Measurements from ENCODE around the gene ZBTB7C. TPM values are rescaled to one million over a fixed set of nuclear protein-coding genes. Genes with fewer than 3 reads are reported as not detected.

ZBTB7C gene
- polyA plus RNA-seq, 1 donor (not counting 4 experiments of a cell fraction or from before 2014, with no cell fraction given), result 0.58 TPM

DNA sequence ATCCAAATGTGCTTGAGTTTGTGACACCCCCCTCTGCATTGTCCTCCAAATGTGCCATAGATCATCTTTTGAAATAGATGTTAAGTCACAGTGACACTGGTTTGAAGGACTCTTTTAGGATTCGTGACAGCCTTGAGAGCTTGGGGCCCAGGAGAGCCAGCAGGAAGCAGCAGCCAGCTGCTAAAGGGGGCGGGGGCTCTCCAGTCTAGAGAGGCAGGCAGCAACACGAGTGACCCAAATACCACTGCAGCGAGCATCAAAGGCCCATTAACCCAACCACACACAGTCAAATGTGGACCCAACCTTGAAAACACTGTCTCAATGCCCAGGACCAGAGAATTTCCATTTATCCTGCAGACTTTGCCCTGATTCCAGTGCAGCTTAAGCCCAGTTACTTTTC, 75.6 kb downstream of the ZBTB7C start:
- H3K4me2 ChIP-seq (ENCODE audit: control insufficient read depth, extremely low read depth, insufficient read depth, low read depth, low read length), result no peak overlapping the region
- no peak overlapping the region for H3K9ac ChIP-seq (ENCODE audit: control insufficient read depth, extremely low read depth, insufficient read depth, low read length)
- no peak overlapping the region for H3K27ac ChIP-seq (ENCODE audit: control insufficient read depth, insufficient read depth, low read length)
- FAIRE-seq (no peak), DNase-seq (ENCODE audit: low read depth, low spot score) (no peak)
- H3K4me1 ChIP-seq (ENCODE audit: control insufficient read depth, extremely low read depth, insufficient read depth, low read length), result peaks cover 26% of the 10 kb centered on the region
- dilution Hi-C loops (cut with MboI; ENCODE audit: extremely low pct_ligation_motif_present, low sequenced_read_pairs), result loop anchor here (10.0 kb wide), 1 partner anchor 61 kb away; no protein-coding TSS in a partner anchor
- no peaks in the 10 kb centered on the region for H3K9me3 ChIP-seq (ENCODE audit: control insufficient read depth, low read depth, low read length)
- no peak overlapping the region for H2AFZ ChIP-seq (ENCODE audit: control insufficient read depth, low read length)
- no peaks in the 10 kb centered on the region for H4K20me1 ChIP-seq (ENCODE audit: control insufficient read depth, extremely low read depth, insufficient read depth, low read length)
- TF ChIP-seq, protein P1, sequence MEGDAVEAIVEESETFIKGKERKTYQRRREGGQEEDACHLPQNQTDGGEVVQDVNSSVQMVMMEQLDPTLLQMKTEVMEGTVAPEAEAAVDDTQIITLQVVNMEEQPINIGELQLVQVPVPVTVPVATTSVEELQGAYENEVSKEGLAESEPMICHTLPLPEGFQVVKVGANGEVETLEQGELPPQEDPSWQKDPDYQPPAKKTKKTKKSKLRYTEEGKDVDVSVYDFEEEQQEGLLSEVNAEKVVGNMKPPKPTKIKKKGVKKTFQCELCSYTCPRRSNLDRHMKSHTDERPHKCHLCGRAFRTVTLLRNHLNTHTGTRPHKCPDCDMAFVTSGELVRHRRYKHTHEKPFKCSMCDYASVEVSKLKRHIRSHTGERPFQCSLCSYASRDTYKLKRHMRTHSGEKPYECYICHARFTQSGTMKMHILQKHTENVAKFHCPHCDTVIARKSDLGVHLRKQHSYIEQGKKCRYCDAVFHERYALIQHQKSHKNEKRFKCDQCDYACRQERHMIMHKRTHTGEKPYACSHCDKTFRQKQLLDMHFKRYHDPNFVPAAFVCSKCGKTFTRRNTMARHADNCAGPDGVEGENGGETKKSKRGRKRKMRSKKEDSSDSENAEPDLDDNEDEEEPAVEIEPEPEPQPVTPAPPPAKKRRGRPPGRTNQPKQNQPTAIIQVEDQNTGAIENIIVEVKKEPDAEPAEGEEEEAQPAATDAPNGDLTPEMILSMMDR (optimal IDR thresholded peaks at IDR 0.05 in 1 of 3, IDR thresholded peaks at IDR 0.05 in 1 of 3, conservative IDR thresholded peaks at IDR 0.05 in 1 of 3; ENCODE audit: extremely low read depth in 1 of 3, insufficient read depth in 2 of 3, low read length in 3 of 3), result no peak
- no peak for TF ChIP-seq EZH2 (IDR thresholded peaks at IDR 0.05; ENCODE audit: low read length)
- H3K4me3 ChIP-seq (ENCODE audit: control insufficient read depth in 2 of 3, extremely low read depth in 1 of 3, insufficient read depth in 2 of 3, low read depth in 1 of 3, low read length in 3 of 3), result no peak overlapping the region
- H3K9me1 ChIP-seq (ENCODE audit: control insufficient read depth, extremely low read depth, insufficient read depth, low read length), result no peaks in the 10 kb centered on the region
- H3K27me3 ChIP-seq (ENCODE audit: control insufficient read depth, extremely low read depth, insufficient read depth, low read length), result no peaks in the 10 kb centered on the region
- no peaks in the 10 kb centered on the region for H3K36me3 ChIP-seq (ENCODE audit: control insufficient read depth in 2 of 2, extremely low read depth in 1 of 2, insufficient read depth in 2 of 2, low read length in 2 of 2)
- H3K79me2 ChIP-seq (ENCODE audit: control insufficient read depth, insufficient read depth, low read length), result no peaks in the 10 kb centered on the region

DNA sequence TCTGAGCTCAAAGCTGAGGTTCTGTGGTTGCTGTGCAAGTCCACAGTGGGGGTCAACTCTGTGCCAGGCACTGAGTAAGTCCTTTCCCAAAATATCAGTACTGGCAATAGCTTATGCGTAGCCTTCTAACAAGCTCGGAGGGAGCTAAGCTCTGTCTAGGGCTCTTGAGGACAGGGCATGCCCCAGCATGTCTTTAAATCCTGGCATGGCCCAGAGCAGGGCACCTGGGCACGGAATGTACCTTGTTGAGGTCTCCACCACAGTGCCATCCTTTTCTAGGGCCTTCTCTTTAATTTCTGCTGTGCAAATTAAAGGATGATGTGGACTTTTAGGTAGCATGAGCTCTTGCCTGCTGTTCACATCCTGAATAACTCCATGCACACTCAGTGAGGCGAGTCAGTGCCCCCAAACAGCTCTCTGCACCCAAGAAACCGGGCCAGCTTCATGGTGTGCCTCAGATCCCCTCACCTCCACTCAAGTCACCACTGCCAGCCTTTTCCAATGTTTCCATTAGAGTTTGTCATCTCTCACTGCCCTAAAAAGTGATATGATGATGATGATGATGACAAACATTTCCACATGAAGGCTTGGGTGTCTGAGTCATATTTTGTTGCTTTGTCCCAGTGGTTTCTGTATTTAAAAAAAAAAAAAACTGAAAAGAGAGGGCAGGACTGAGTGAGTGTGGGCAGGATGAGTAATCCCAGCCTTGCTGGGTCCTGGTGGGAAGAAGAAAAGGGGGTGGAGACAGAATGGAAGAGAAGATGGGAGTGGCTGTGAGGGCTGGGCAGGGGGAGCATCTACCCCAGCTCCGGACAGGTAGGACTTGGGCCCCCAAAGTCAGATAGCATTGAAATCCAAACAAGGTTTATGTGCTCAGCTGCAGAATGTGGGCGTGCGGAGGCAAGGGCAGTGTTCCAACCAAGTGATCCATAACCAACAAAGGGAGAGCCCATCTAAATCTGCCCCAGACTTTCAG, 78.9 kb downstream of the ZBTB7C start:
- Histone ChIP-seq H3K9me3 (ENCODE audit: control insufficient read depth, low read depth, low read length) (no peaks in the 10 kb centered on the region), H3K36me3 (ENCODE audit: control insufficient read depth in 2 of 2, extremely low read depth in 1 of 2, insufficient read depth in 2 of 2, low read length in 2 of 2) (no peaks in the 10 kb centered on the region), H2AFZ (ENCODE audit: control insufficient read depth, low read length) (peak overlapping the region; percentile 7), H3K4me1 (ENCODE audit: control insufficient read depth, extremely low read depth, insufficient read depth, low read length) (peaks cover 43% of the 10 kb centered on the region), H3K79me2 (ENCODE audit: control insufficient read depth, insufficient read depth, low read length) (no peaks in the 10 kb centered on the region), H3K27me3 (ENCODE audit: control insufficient read depth, extremely low read depth, insufficient read depth, low read length) (no peaks in the 10 kb centered on the region), H3K9me1 (ENCODE audit: control insufficient read depth, extremely low read depth, insufficient read depth, low read length) (no peaks in the 10 kb centered on the region), H3K27ac (ENCODE audit: control insufficient read depth, insufficient read depth, low read length) (peak overlapping the region; percentile 85), H3K4me2 (ENCODE audit: control insufficient read depth, extremely low read depth, insufficient read depth, low read depth, low read length) (peak overlapping the region; percentile 66), H3K9ac (ENCODE audit: control insufficient read depth, extremely low read depth, insufficient read depth, low read length) (peak overlapping the region; percentile 62), H4K20me1 (ENCODE audit: control insufficient read depth, extremely low read depth, insufficient read depth, low read length) (no peaks in the 10 kb centered on the region), H3K4me3 (ENCODE audit: control insufficient read depth in 2 of 3, extremely low read depth in 1 of 3, insufficient read depth in 2 of 3, low read depth in 1 of 3, low read length in 3 of 3) (peak overlapping the region in 1 of 3 experiments; percentile 7)
- DNase-seq (ENCODE audit: low read depth, low spot score) (peak; percentile 59), FAIRE-seq (peak; percentile 92)
- dilution Hi-C loops (cut with MboI; ENCODE audit: extremely low pct_ligation_motif_present, low sequenced_read_pairs), result loop anchor here (10.0 kb wide), 1 partner anchor 64 kb away; no protein-coding TSS in a partner anchor
- TF ChIP-seq, protein P1 (optimal IDR thresholded peaks at IDR 0.05 in 1 of 3, IDR thresholded peaks at IDR 0.05 in 1 of 3, conservative IDR thresholded peaks at IDR 0.05 in 1 of 3; ENCODE audit: extremely low read depth in 1 of 3, insufficient read depth in 2 of 3, low read length in 3 of 3), result no peak
- no peak for TF ChIP-seq EZH2 (IDR thresholded peaks at IDR 0.05; ENCODE audit: low read length)
